VCaP (cell line): ENCODE data around the gene CDC45.

Experiments
- H3K27ac ChIP-seq: fragments of 450-650 bp; 2 replicates; pipeline ENCODE4 v1.5.1; 2017
- CTCF ChIP-seq: fragments of 450-650 bp; conservative IDR thresholded peaks from 2 replicates; pipeline ENCODE4 v1.5.1; 2017; ENCODE audit warnings: mild to moderate bottlenecking, moderate library complexity

CDC45 gene

GRCh38 chr22:19550382-19550781, 70.7 kb downstream of the CDC45 start:
- TF ChIP-seq CTCF, result no peak
- H3K27ac ChIP-seq, result no peak overlapping the region

GRCh38 chr22:19553201-19553600, 73.5 kb downstream of the CDC45 start:
- H3K27ac ChIP-seq, result no peak overlapping the region
- TF ChIP-seq CTCF, result no peak

GRCh38 chr22:19554834-19555404, 75.2 kb downstream of the CDC45 start:
- H3K27ac ChIP-seq, result peak overlapping the region; percentile 55
- TF ChIP-seq CTCF, result peak; percentile 28; the same call in 1 of the 2 replicates

GRCh38 chr22:19555651-19556050, 75.9 kb downstream of the CDC45 start:
- TF ChIP-seq CTCF, result no peak
- H3K27ac ChIP-seq, result peak overlapping the region; percentile 55

GRCh38 chr22:19556963-19557545, 77.3 kb downstream of the CDC45 start:
- no peak overlapping the region for H3K27ac ChIP-seq
- TF ChIP-seq CTCF, result no peak

- no peak for TF ChIP-seq CTCF
- H3K27ac ChIP-seq, result no peak overlapping the region
These were observed 79.6 kb downstream of the CDC45 start for GRCh38 chr22:19559324-19559811.

- no peak for TF ChIP-seq CTCF
- H3K27ac ChIP-seq, result no peak overlapping the region
These were observed 80.2 kb downstream of the CDC45 start for GRCh38 chr22:19559956-19560355.
